ENCODE results near the gene FAM110D.

The FAM110D gene

GRCh38 chr1:26158271-26158907 is 490 bp upstream of the FAM110D start:
- H3K27me3 ChIP-seq (ENCODE audit: control insufficient read depth, insufficient read depth, low read length), result peaks cover 54% of the 10 kb centered on the region

DNA sequence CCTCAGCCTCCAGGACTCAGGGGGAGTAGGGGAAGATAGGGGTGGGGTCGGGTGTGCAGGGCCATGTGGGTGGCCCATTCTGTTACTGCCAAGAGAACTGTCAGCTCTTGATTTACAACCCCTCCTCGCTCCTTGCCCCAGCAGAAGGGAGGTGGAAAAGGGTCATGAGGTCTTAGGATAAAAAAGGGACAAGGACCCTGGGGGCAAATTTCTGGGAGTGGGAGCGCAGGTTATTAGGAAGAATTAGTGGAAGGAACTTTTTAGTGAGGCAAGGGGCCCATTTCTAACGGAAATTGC is 812 bp downstream of the FAM110D start:
- Histone ChIP-seq H3K36me3 (ENCODE audit: insufficient read depth, low read length) (no peaks in the 10 kb centered on the region), H3K27me3 (ENCODE audit: control insufficient read depth, insufficient read depth, low read length) (peaks cover 45% of the 10 kb centered on the region), H3K4me3 (ENCODE audit: low read length) (no peak overlapping the region), H3K9me3 (replicated peaks; ENCODE audit: low read length) (no peaks in the 10 kb centered on the region), H3K4me2 (ENCODE audit: low read length) (no peak overlapping the region), H3K4me1 (ENCODE audit: control insufficient read depth, insufficient read depth, low read length) (peaks cover 20% of the 10 kb centered on the region), H3K9ac (ENCODE audit: low read depth, low read length) (no peak overlapping the region)

More at GRCh38 chr1:26158271-26158907, 490 bp upstream of the FAM110D start:
- Histone ChIP-seq H3K36me3 (ENCODE audit: insufficient read depth, low read length) (no peaks in the 10 kb centered on the region), H3K9ac (ENCODE audit: low read depth, low read length) (no peak overlapping the region), H3K9me3 (replicated peaks; ENCODE audit: low read length) (no peaks in the 10 kb centered on the region), H3K4me3 (ENCODE audit: low read length) (no peak overlapping the region), H3K4me2 (ENCODE audit: low read length) (no peak overlapping the region), H3K4me1 (ENCODE audit: control insufficient read depth, insufficient read depth, low read length) (peaks cover 13% of the 10 kb centered on the region)

GRCh38 chr1:26160527-26161414 is 1.9 kb downstream of the FAM110D start:
- peak overlapping the region; percentile 52 for H3K9ac ChIP-seq (ENCODE audit: low read depth, low read length)
- H3K9me3 ChIP-seq (replicated peaks; ENCODE audit: low read length), result no peaks in the 10 kb centered on the region
- no peaks in the 10 kb centered on the region for H3K36me3 ChIP-seq (ENCODE audit: insufficient read depth, low read length)
- H3K4me1 ChIP-seq (ENCODE audit: control insufficient read depth, insufficient read depth, low read length), result peaks cover 20% of the 10 kb centered on the region
- H3K4me2 ChIP-seq (ENCODE audit: low read length), result peak overlapping the region; percentile 95
- H3K27me3 ChIP-seq (ENCODE audit: control insufficient read depth, insufficient read depth, low read length), result peaks cover 41% of the 10 kb centered on the region
- peak overlapping the region; percentile 69 for H3K4me3 ChIP-seq (ENCODE audit: low read length)

DNA sequence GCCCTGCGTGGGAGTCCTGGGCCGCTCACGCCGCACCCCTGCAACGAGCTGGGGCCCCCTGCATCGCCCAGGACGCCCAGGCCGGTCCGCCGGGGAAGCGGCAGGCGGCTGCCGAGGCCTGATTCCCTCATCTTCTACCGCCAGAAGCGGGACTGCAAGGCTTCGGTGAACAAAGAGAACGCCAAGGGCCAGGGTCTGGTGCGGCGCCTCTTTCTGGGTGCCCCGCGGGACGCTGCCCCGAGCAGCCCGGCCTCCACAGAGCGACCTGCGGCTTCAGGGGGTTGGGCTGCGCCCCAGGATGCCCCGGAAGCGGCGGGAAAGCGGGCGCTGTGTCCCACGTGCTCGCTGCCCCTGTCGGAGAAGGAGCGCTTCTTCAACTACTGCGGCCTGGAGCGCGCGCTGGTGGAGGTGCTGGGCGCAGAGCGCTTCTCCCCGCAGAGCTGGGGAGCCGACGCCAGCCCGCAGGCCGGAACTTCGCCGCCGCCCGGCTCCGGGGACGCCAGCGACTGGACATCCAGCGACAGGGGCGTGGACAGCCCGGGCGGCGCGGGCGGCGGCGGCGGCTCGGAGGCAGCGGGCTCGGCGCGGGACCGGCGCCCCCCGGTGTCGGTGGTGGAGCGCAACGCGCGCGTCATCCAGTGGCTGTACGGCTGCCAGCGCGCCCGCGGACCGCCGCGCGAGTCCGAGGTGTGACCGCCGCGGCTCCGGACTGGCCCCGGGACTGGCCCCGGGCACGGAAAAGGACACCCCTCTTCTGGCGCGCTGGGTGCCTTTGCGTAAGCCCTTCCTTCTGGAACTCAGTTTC is 2.7 kb downstream of the FAM110D start:
- Histone ChIP-seq H3K4me3 (ENCODE audit: low read length) (peak overlapping the region; percentile 69), H3K4me2 (ENCODE audit: low read length) (peak overlapping the region; percentile 95), H3K4me1 (ENCODE audit: control insufficient read depth, insufficient read depth, low read length) (peaks cover 20% of the 10 kb centered on the region), H3K36me3 (ENCODE audit: insufficient read depth, low read length) (no peaks in the 10 kb centered on the region), H3K9me3 (replicated peaks; ENCODE audit: low read length) (no peaks in the 10 kb centered on the region), H3K9ac (ENCODE audit: low read depth, low read length) (peak overlapping the region; percentile 52), H3K27me3 (ENCODE audit: control insufficient read depth, insufficient read depth, low read length) (peaks cover 33% of the 10 kb centered on the region)

- peak overlapping the region; percentile 95 for H3K4me2 ChIP-seq (ENCODE audit: low read length)
- H3K36me3 ChIP-seq (ENCODE audit: insufficient read depth, low read length), result no peaks in the 10 kb centered on the region
- peaks cover 29% of the 10 kb centered on the region for H3K27me3 ChIP-seq (ENCODE audit: control insufficient read depth, insufficient read depth, low read length)
- H3K4me3 ChIP-seq (ENCODE audit: low read length), result peak overlapping the region; percentile 69
- no peaks in the 10 kb centered on the region for H3K9me3 ChIP-seq (replicated peaks; ENCODE audit: low read length)
- peaks cover 20% of the 10 kb centered on the region for H3K4me1 ChIP-seq (ENCODE audit: control insufficient read depth, insufficient read depth, low read length)
- H3K9ac ChIP-seq (ENCODE audit: low read depth, low read length), result no peak overlapping the region
Measured at GRCh38 chr1:26162220-26162709, 3.4 kb downstream of the FAM110D start.

DNA sequence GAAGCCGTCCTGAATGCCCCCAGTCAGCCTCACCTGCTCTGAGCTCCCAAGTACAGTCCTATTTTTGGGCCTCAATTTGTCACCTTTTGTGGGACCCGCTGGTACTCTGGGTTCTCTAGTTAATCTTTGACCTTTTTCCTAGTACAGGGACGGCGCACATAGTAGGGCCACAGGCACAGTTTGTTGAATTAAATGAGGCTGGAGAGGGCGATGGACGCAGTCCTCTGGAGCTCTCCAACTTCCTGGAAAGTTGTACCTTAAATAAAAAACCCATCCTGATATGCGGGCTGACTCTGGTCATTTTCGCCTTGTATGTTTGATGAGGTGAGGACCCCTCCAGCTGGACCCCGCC is 4.8 kb downstream of the FAM110D start:
- H3K4me2 ChIP-seq (ENCODE audit: low read length), result peak overlapping the region; percentile 86
- peaks cover 20% of the 10 kb centered on the region for H3K4me1 ChIP-seq (ENCODE audit: control insufficient read depth, insufficient read depth, low read length)
- H3K36me3 ChIP-seq (ENCODE audit: insufficient read depth, low read length), result no peaks in the 10 kb centered on the region
- H3K9ac ChIP-seq (ENCODE audit: low read depth, low read length), result peak overlapping the region; percentile 58
- no peaks in the 10 kb centered on the region for H3K9me3 ChIP-seq (replicated peaks; ENCODE audit: low read length)
- peaks cover 22% of the 10 kb centered on the region for H3K27me3 ChIP-seq (ENCODE audit: control insufficient read depth, insufficient read depth, low read length)
- peak overlapping the region; percentile 67 for H3K4me3 ChIP-seq (ENCODE audit: low read length)

- peaks cover 20% of the 10 kb centered on the region for H3K4me1 ChIP-seq (ENCODE audit: control insufficient read depth, insufficient read depth, low read length)
- no peaks in the 10 kb centered on the region for H3K9me3 ChIP-seq (replicated peaks; ENCODE audit: low read length)
- H3K4me3 ChIP-seq (ENCODE audit: low read length), result peak overlapping the region; percentile 67
- peak overlapping the region; percentile 86 for H3K4me2 ChIP-seq (ENCODE audit: low read length)
- H3K27me3 ChIP-seq (ENCODE audit: control insufficient read depth, insufficient read depth, low read length), result peaks cover 22% of the 10 kb centered on the region
- no peaks in the 10 kb centered on the region for H3K36me3 ChIP-seq (ENCODE audit: insufficient read depth, low read length)
- peak overlapping the region; percentile 58 for H3K9ac ChIP-seq (ENCODE audit: low read depth, low read length)
Measured at GRCh38 chr1:26164036-26164860, 5.4 kb downstream of the FAM110D start.

GRCh38 chr1:26164861-26165842 is 6.3 kb downstream of the FAM110D start:
- Histone ChIP-seq H3K4me3 (ENCODE audit: low read length) (no peak overlapping the region), H3K36me3 (ENCODE audit: insufficient read depth, low read length) (no peaks in the 10 kb centered on the region), H3K9me3 (replicated peaks; ENCODE audit: low read length) (no peaks in the 10 kb centered on the region), H3K9ac (ENCODE audit: low read depth, low read length) (no peak overlapping the region), H3K4me2 (ENCODE audit: low read length) (no peak overlapping the region), H3K4me1 (ENCODE audit: control insufficient read depth, insufficient read depth, low read length) (peaks cover 20% of the 10 kb centered on the region), H3K27me3 (ENCODE audit: control insufficient read depth, insufficient read depth, low read length) (peaks cover 22% of the 10 kb centered on the region)

DNA sequence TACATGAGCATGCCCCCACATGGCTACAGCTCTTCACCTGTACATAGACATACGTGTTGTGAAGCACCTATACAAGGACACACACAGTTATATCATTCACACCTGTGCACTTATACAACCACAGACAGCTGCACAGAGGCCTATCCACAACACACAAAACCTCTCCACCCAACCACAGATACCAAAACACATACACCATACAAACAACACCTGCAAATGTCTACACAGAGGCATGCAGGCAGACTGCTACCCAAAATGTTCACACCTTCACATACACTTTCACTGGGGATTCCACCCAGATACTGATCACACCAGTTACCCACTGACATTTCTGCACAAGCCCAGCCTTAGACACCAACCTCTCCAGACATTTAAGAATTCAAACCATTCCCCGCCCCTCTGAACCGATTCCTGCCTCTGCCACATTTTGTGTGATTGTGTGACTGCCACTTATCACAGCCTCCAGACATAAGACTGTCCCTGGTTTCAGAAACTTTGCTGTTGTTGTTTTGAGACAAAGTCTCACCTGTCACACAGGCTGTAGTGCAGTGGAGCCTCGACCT is 7.9 kb downstream of the FAM110D start:
- H3K9ac ChIP-seq (ENCODE audit: low read depth, low read length), result no peak overlapping the region
- peaks cover 13% of the 10 kb centered on the region for H3K27me3 ChIP-seq (ENCODE audit: control insufficient read depth, insufficient read depth, low read length)
- H3K9me3 ChIP-seq (replicated peaks; ENCODE audit: low read length), result no peaks in the 10 kb centered on the region
- peaks cover 8% of the 10 kb centered on the region for H3K36me3 ChIP-seq (ENCODE audit: insufficient read depth, low read length)
- H3K4me3 ChIP-seq (ENCODE audit: low read length), result no peak overlapping the region
- peaks cover 20% of the 10 kb centered on the region for H3K4me1 ChIP-seq (ENCODE audit: control insufficient read depth, insufficient read depth, low read length)
- no peak overlapping the region for H3K4me2 ChIP-seq (ENCODE audit: low read length)
